Activated naive CD4-positive, alpha-beta T cell treated with Interleukin-2 at 50 U/mL for 16 hours (primary cell): ENCODE data around the gene BID.

Source experiments
- DNase-seq: peaks from one replicate; pipeline ENCODE4 v3.0.0-alpha.2; 2020

BID gene

GRCh38 chr22:17774206-17774925, at the start of gene BID:
Gene BID, minus strand, starts transcription at chr22:17774469. Its CDS starts 24,353 bp downstream, at chr22:17750116.
- DNase-seq = peak; percentile 46

- DNase-seq = no peak
Measured at GRCh38 chr22:17823964-17824363, 49.7 kb upstream of the BID start.

GRCh38 chr22:17823226-17823625, 49.0 kb upstream of the BID start:
- no peak for DNase-seq

GRCh38 chr22:17822087-17822486, 47.8 kb upstream of the BID start:
- no peak for DNase-seq

GRCh38 chr22:17820879-17821439, 46.7 kb upstream of the BID start:
- no peak for DNase-seq

- DNase-seq = no peak
Measured at GRCh38 chr22:17818649-17819048, 44.4 kb upstream of the BID start.

GRCh38 chr22:17818180-17818579, 43.9 kb upstream of the BID start:
- no peak for DNase-seq

- DNase-seq = no peak
Measured at GRCh38 chr22:17817511-17818065, 43.3 kb upstream of the BID start.

- DNase-seq = no peak
Measured at GRCh38 chr22:17817079-17817478, 42.8 kb upstream of the BID start.

GRCh38 chr22:17816649-17817048, 42.4 kb upstream of the BID start:
- DNase-seq = no peak

- DNase-seq = no peak
Measured at GRCh38 chr22:17815703-17816254, 41.5 kb upstream of the BID start.

GRCh38 chr22:17814830-17815229, 40.6 kb upstream of the BID start:
- DNase-seq = no peak

GRCh38 chr22:17814084-17814483, 39.8 kb upstream of the BID start:
- no peak for DNase-seq

- DNase-seq = no peak
Measured at GRCh38 chr22:17811119-17811518, 36.9 kb upstream of the BID start.

GRCh38 chr22:17810570-17811116, 36.4 kb upstream of the BID start:
- no peak for DNase-seq

GRCh38 chr22:17808693-17809403, 34.6 kb upstream of the BID start:
- DNase-seq = no peak

- no peak for DNase-seq
Measured at GRCh38 chr22:17807578-17808410, 33.5 kb upstream of the BID start.

- no peak for DNase-seq
Measured at GRCh38 chr22:17807086-17807485, 32.8 kb upstream of the BID start.

GRCh38 chr22:17806437-17806836, 32.2 kb upstream of the BID start:
- DNase-seq = no peak

GRCh38 chr22:17804331-17805080, 30.2 kb upstream of the BID start:
- DNase-seq = no peak

GRCh38 chr22:17803609-17804270, 29.5 kb upstream of the BID start:
- DNase-seq = no peak
